HEK293 (cell line): ENCODE data around the gene RAB28.

Experiments used
- CTCF ChIA-PET: fragments of 350-600 bp; formaldehyde crosslinking; extraction: SDS; loops from one replicate; lab custom pipeline; 2021; ENCODE audit warnings: antibody characterized with exemption; lab: Yijun Ruan, JAX
- POLR2A ChIA-PET: fragments of 300-600 bp; formaldehyde crosslinking; extraction: SDS; loops from one replicate; lab custom pipeline; 2020; ENCODE audit warnings: antibody characterized with exemption, inconsistent platforms; lab: Yijun Ruan, JAX
- H3K27ac ChIP-seq: fragments of 200-500 bp; sonication (Bioruptor generic); 2 replicates; pipeline ENCODE4 v1.5.1; 2014; ENCODE audit warnings: low read depth, low read length, control low read depth, inconsistent platforms; ENCODE audit errors: extremely low read depth
- H3K36me3 ChIP-seq, 2 experiments: fragments of 200-500 bp in 1 of 2; sonication (Bioruptor generic) in 1 of 2; 1 replicate in 1 of 2; 2 replicates in 1 of 2; pipeline ENCODE4 v1.5.1; 2014 to 2017; ENCODE audit warnings: inconsistent platforms in 2 of 2, low read length in 2 of 2; ENCODE audit not compliant: control insufficient read depth in 2 of 2, insufficient read depth in 1 of 2
- H3K4me1 ChIP-seq: fragments of 200-500 bp; sonication (Bioruptor generic); 2 replicates; pipeline ENCODE4 v1.5.1; 2014; ENCODE audit warnings: mild to moderate bottlenecking, low read length, inconsistent platforms; ENCODE audit not compliant: control insufficient read depth, insufficient read depth
- H3K4me3 ChIP-seq: 2 replicates; pipeline ENCODE4 v1.5.1; 2011; ENCODE audit warnings: low read depth, mild to moderate bottlenecking, control low read depth, low read length, moderate library complexity
- H3K9me3 ChIP-seq: fragments of 200-500 bp; sonication (Bioruptor generic); 2 replicates; pipeline ENCODE4 v1.5.1; 2014; ENCODE audit warnings: low read depth, low read length, inconsistent platforms; ENCODE audit not compliant: control insufficient read depth, insufficient read depth
- HOXC10 ChIP-seq: sonication (generic); formaldehyde crosslinking; IDR thresholded peaks from 2 replicates; pipeline ENCODE4 v1.8.1; 2023; ENCODE audit warnings: mild to moderate bottlenecking, missing genetic modification reagents
- KLF17 ChIP-seq: fragments of 450-650 bp; formaldehyde crosslinking; IDR thresholded peaks from 2 replicates; pipeline ENCODE4 v1.5.1; 2016; ENCODE audit warnings: missing biosample characterization, missing genetic modification characterization
- KLF9 ChIP-seq: fragments of 450-650 bp; formaldehyde crosslinking; IDR thresholded peaks from 2 replicates; pipeline ENCODE4 v1.5.1; 2016; ENCODE audit warnings: missing biosample characterization, missing genetic modification characterization, low read depth
- SETDB1 ChIP-seq: IDR thresholded peaks from one replicate; pipeline ENCODE4 v1.6.1; 2017; ENCODE audit warnings: mild to moderate bottlenecking, low read length, moderate library complexity, mixed read lengths; ENCODE audit not compliant: insufficient read length
- ZBTB10 ChIP-seq: fragments of 450-650 bp; formaldehyde crosslinking; IDR thresholded peaks from 2 replicates; pipeline ENCODE4 v1.5.1; 2016; ENCODE audit warnings: missing biosample characterization, missing genetic modification characterization
- ZFHX2 ChIP-seq: fragments of 450-650 bp; formaldehyde crosslinking; conservative IDR thresholded peaks from 2 replicates; pipeline ENCODE4 v1.5.1; 2016; ENCODE audit warnings: missing biosample characterization, missing genetic modification characterization
- ZNF114 ChIP-seq: fragments of 450-650 bp; formaldehyde crosslinking; IDR thresholded peaks from 2 replicates; pipeline ENCODE4 v1.5.0; 2017; ENCODE audit warnings: missing biosample characterization, missing genetic modification characterization
- ZNF121 ChIP-seq: fragments of 450-650 bp; formaldehyde crosslinking; IDR thresholded peaks from 2 replicates; pipeline ENCODE4 v1.5.1; 2016; ENCODE audit warnings: missing biosample characterization, missing genetic modification characterization
- ZNF132 ChIP-seq: fragments of 450-650 bp; formaldehyde crosslinking; IDR thresholded peaks from 2 replicates; pipeline ENCODE4 v1.5.1; 2017; ENCODE audit warnings: missing biosample characterization, missing genetic modification characterization, borderline replicate concordance
- ZNF138 ChIP-seq: fragments of 450-650 bp; formaldehyde crosslinking; IDR thresholded peaks from 2 replicates; pipeline ENCODE4 v1.5.1; 2016; ENCODE audit warnings: missing biosample characterization, missing genetic modification characterization, borderline replicate concordance
- ZNF157 ChIP-seq: fragments of 450-650 bp; formaldehyde crosslinking; IDR thresholded peaks from 2 replicates; pipeline ENCODE4 v1.5.1; 2016; ENCODE audit warnings: missing biosample characterization, missing genetic modification characterization
- ZNF175 ChIP-seq: fragments of 450-650 bp; formaldehyde crosslinking; IDR thresholded peaks from 2 replicates; pipeline ENCODE4 v1.5.1; 2016; ENCODE audit warnings: missing biosample characterization, missing genetic modification characterization
- ZNF248 ChIP-seq: fragments of 450-650 bp; formaldehyde crosslinking; IDR thresholded peaks from 2 replicates; pipeline ENCODE4 v1.5.1; 2017; ENCODE audit warnings: missing biosample characterization, missing genetic modification characterization
- ZNF398 ChIP-seq: fragments of 450-650 bp; formaldehyde crosslinking; IDR thresholded peaks from 2 replicates; pipeline ENCODE4 v1.5.1; 2017; ENCODE audit warnings: missing biosample characterization, missing genetic modification characterization
- ZNF426 ChIP-seq: fragments of 450-650 bp; formaldehyde crosslinking; IDR thresholded peaks from 2 replicates; pipeline ENCODE4 v1.5.1; 2017; ENCODE audit warnings: missing biosample characterization, missing genetic modification characterization, mild to moderate bottlenecking, inconsistent platforms, moderate library complexity
- ZNF510 ChIP-seq: fragments of 450-650 bp; formaldehyde crosslinking; IDR thresholded peaks from 2 replicates; pipeline ENCODE4 v1.5.1; 2018; ENCODE audit warnings: mild to moderate bottlenecking, missing genetic modification characterization, missing biosample characterization; ENCODE audit not compliant: insufficient replicate concordance
- ZNF549 ChIP-seq: fragments of 450-650 bp; IDR thresholded peaks from 2 replicates; pipeline ENCODE4 v1.5.1; 2018; ENCODE audit warnings: missing biosample characterization, missing genetic modification characterization, mild to moderate bottlenecking, inconsistent platforms, moderate library complexity
- ZNF555 ChIP-seq: fragments of 450-650 bp; formaldehyde crosslinking; conservative IDR thresholded peaks from 2 replicates; pipeline ENCODE4 v1.5.1; 2017; ENCODE audit warnings: missing biosample characterization, mild to moderate bottlenecking, missing genetic modification characterization, inconsistent platforms
- ZNF558 ChIP-seq: fragments of 450-650 bp; formaldehyde crosslinking; IDR thresholded peaks from 2 replicates; pipeline ENCODE4 v1.5.1; 2016; ENCODE audit warnings: missing biosample characterization, missing genetic modification characterization
- ZNF596 ChIP-seq: fragments of 450-650 bp; IDR thresholded peaks from 2 replicates; pipeline ENCODE4 v1.5.0; 2018; ENCODE audit warnings: missing biosample characterization, mild to moderate bottlenecking, missing genetic modification characterization, moderate library complexity
- ZNF626 ChIP-seq: fragments of 450-650 bp; sonication (Bioruptor Pico); formaldehyde crosslinking; IDR thresholded peaks from 2 replicates; pipeline ENCODE4 v1.5.1; 2018; ENCODE audit warnings: missing biosample characterization, missing genetic modification characterization, inconsistent platforms
- ZNF692 ChIP-seq: fragments of 450-650 bp; formaldehyde crosslinking; IDR thresholded peaks from 2 replicates; pipeline ENCODE4 v1.5.1; 2016; ENCODE audit warnings: missing biosample characterization, missing genetic modification characterization
- ZNF777 ChIP-seq: fragments of 450-650 bp; formaldehyde crosslinking; IDR thresholded peaks from 2 replicates; pipeline ENCODE4 v1.5.1; 2017; ENCODE audit warnings: missing biosample characterization, missing genetic modification characterization, borderline replicate concordance
- ZNF791 ChIP-seq: fragments of 450-650 bp; formaldehyde crosslinking; IDR thresholded peaks from 2 replicates; pipeline ENCODE4 v1.5.1; 2016; ENCODE audit warnings: missing biosample characterization, missing genetic modification characterization
- ZNF830 ChIP-seq: fragments of 450-650 bp; IDR thresholded peaks from 2 replicates; pipeline ENCODE4 v1.5.0; 2018; ENCODE audit warnings: missing biosample characterization, missing genetic modification characterization, low read depth, mild to moderate bottlenecking, moderate library complexity
- ZNF843 ChIP-seq: fragments of 450-650 bp; formaldehyde crosslinking; IDR thresholded peaks from 2 replicates; pipeline ENCODE4 v1.5.1; 2016; ENCODE audit warnings: missing biosample characterization, missing genetic modification characterization

The RAB28 gene

GRCh38 chr4:13476152-13476551, 8.0 kb downstream of the RAB28 start:
- H3K4me1 ChIP-seq: no peaks in the 10 kb centered on the region
- H3K27ac ChIP-seq: no peak overlapping the region
- CTCF ChIA-PET: interaction anchor here (0.6 kb wide), 1 partner anchor 91 kb away, joined by 4 read pairs; no protein-coding TSS in a partner anchor
- H3K36me3 ChIP-seq: peaks cover 0 to 3% of the 10 kb centered on the region in 2 experiments; a peak in 1 of 3 replicates
- H3K9me3 ChIP-seq: no peaks in the 10 kb centered on the region
- no peak overlapping the region for H3K4me3 ChIP-seq
- TF ChIP-seq ZNF157 (tag by site-specific recombination) (no peak), ZNF175 (no peak), ZNF132 (tag by site-specific recombination) (no peak), ZBTB10 (tag by site-specific recombination) (no peak), ZNF791 (no peak), ZNF626 (tag by site-specific recombination) (no peak), ZNF510 (no peak), ZNF114 (tag by site-specific recombination) (no peak), ZNF596 (tag by site-specific recombination) (no peak), ZNF398 (no peak), HOXC10 (CRISPR knock-in tag) (no peak), ZNF549 (tag by site-specific recombination) (no peak), KLF9 (no peak)
- TF ChIP-seq, all 188 proteins: peak for 0
- POLR2A ChIA-PET: no interaction called here

- TF ChIP-seq ZNF830 (tag by site-specific recombination): no peak
- TF ChIP-seq SETDB1: no peak
- no peak for TF ChIP-seq ZNF843 (tag by site-specific recombination)
- no peak for TF ChIP-seq ZNF558 (tag by site-specific recombination)
- no peak for TF ChIP-seq ZNF121
- no peak for TF ChIP-seq ZBTB10 (tag by site-specific recombination)
- TF ChIP-seq ZNF777: no peak
- no peak for TF ChIP-seq ZNF426
- no peak for TF ChIP-seq ZNF692
- TF ChIP-seq ZNF555 (tag by site-specific recombination): no peak
- no peak for TF ChIP-seq ZNF248
- no peak for TF ChIP-seq ZNF175
- no peak for TF ChIP-seq ZFHX2 (tag by site-specific recombination)
- TF ChIP-seq KLF17 (tag by site-specific recombination): no peak
- no peak for TF ChIP-seq ZNF510
- TF ChIP-seq ZNF138 (tag by site-specific recombination): no peak
- TF ChIP-seq, all 188 proteins: peak for 0
- H3K27ac ChIP-seq: no peak overlapping the region
- CTCF ChIA-PET: no interaction called here
- peaks cover 0 to 3% of the 10 kb centered on the region in 2 experiments; a peak in 1 of 3 replicates for H3K36me3 ChIP-seq
- H3K4me3 ChIP-seq: no peak overlapping the region
- POLR2A ChIA-PET: no interaction called here
- H3K4me1 ChIP-seq: no peaks in the 10 kb centered on the region
- H3K9me3 ChIP-seq: no peaks in the 10 kb centered on the region
These were observed 12.7 kb downstream of the RAB28 start for GRCh38 chr4:13471400-13471799.
